NCI-H1417 (cell line): ENCODE data around the gene ALDH1B1.

Experiments used
- DNase-seq, 3 experiments: peaks; one replicate each; lab custom pipeline; 2025; lab: John Stamatoyannopoulos, UW

The ALDH1B1 gene

DNA sequence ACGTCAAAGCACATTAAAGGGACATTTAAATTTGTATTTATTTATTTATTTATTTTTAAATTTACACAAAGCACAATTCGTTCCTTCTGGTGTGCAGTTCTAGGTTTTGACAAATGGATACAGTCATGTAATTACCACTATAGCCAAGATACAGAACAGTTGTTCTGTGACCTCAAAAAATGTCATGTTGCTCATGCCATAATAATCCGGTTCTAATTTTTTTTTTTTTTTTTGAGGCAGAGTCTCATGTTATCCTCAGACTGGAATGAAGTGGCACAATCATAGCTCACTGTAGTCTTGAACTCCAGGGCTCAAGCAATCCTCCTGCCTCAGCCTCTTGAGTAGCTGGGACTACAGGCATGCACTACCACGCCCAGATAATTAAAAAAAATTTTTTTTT is 24.0 kb downstream of the ALDH1B1 start:
- DNase-seq, result no peak

DNA sequence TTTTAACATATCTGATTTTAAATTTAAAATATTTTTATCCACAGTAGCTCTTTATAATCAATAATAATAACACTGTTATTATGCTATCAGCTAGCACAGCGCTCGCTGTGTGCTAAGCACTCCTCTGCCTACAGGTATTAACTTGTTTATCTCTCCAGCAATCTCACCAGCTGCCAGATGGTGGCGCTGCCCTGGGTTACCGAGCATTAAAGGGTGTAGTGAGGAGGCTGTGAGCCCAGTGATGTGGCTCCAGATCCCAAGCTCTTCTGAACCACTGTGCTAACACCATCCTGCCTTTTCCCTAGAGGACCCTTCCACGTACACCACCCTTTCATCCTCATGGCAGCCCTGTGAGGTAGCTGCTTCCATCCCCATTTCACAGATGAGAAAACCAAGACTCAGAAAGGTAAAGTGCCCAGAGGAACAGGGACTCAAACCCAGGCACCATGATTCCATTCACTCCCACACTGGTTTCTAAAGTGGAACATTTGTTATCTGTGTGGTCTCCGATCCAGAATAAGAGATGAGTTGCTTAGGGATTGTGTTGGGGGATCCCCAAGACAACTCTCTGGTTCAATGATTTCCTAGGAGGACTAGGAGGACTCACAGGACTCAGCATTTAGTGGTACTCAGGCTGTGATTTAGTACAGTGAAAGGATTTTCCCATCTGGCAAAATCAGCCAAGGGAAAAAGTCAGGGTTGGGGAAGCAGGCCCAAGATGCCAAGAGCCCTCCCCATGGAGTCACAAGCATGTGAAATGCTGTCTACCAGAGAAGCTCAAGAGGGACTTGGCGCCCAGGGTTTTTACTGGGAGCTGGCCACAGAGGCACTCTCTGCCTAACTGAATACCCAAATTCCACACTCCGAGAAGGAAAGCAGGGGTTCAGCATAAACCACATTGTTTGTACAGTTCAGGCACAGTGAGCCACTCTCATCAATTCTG is 24.8 kb downstream of the ALDH1B1 start:
- peak in 2 of 3 experiments; percentile 13 to 14 for DNase-seq

DNA sequence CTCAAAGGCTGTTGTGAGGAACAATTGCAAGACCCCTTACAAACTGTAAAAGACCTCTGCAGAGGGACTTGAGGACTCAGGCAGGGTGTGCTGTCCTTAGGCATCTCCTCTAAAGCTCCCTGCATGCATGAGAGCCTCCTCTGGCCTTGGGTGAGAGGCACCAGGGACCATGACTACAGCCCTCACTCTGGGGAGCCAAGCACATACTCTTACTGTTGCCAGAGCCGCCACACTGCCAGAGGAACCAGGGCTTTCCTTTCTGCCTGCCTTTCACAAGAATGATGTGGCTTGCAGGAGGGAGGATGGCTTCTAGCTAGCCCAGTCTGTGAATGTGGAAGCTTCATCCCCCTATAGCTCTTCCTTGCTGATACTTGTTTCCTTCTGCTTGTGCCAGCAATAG is 25.9 kb downstream of the ALDH1B1 start:
- DNase-seq, result no peak

DNA sequence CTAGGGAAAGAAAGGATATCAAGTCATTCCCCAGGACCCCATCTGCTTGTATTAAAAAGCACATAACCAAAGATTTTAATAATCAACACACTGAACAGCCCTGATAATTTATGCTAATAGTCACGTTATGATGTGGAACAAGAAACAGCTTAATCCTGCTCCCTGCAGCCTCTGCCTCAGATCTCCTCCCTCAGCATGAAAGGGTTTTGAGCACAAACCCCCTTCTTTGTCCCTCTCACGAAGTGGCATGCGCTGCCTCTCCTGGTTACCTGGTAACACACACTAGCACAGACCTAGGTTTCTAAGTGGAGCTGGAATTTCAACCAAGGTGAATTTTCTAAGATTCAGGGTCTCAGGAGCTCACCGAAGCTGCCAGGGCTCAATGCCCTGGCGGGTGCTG is 26.7 kb downstream of the ALDH1B1 start:
- peak in 1 of 3 experiments; percentile 49 for DNase-seq

DNA sequence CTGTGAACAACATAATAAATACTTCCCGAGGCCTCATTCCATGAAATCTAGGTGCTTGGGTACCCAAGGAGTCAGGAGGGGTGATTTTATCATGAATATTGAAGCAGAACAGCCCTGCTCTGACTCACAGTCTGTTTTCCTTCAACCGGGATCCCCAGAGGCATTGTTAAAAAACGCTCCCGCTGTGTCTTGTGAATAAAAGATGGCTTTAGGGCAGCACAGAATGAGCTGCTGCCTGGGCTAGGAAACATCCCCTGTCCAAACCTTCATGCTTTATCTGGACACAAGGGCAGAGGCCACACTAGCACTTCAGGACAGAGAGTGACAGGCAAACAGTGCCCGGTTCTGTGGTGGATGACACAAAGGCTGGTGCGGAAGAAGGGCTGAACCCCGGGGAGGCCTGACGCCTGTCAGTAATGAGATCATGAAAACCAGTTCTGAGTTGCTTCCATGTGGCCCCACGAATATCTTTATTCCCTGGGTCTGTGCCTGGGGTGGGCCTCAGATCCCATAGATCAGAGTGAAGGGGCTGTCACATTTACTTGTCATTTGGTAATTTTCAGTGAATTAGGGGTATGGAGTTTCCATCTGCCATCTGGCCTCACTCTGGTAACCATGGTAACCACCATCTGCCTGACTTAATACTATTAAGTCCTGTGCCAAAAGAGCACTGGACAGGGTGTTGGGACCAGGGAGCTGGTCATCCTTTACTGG is 29.2 kb downstream of the ALDH1B1 start:
- DNase-seq, result peak in 2 of 3 experiments; percentile 59 to 85

DNA sequence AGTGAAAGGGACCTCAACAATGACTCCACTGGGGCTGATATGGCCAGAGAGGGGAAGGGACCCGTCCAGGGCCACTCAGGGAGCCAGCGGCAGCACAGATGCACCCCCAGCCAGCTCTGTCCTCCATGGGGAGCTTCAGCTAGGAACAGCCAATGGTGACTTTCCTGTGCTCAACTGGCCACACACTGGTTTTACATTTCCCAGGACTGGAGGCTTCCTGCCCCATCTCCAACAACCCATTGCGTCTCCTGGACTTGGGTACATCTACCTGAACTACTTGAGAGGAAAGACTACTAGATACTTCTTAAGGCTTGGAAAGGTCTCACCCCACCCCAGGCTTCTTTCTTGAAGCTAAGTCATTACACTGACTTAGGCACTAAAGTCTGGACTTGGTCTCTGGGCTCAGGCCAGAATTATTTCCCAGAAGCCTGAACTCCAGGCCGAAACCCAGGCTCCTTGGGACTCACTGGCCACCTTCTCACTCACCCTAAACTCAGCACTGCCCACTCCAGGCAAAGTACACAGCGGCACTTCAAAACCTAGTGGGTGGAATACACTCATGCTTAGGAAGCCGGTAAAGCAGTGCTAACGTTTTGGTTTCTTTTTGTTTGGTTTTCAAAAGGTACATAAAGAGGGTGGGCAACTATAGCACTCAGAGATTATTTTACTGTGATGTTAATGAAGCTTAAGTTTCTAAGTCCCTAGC is 30.2 kb downstream of the ALDH1B1 start:
- peak in 1 of 3 experiments; percentile 20 for DNase-seq

DNA sequence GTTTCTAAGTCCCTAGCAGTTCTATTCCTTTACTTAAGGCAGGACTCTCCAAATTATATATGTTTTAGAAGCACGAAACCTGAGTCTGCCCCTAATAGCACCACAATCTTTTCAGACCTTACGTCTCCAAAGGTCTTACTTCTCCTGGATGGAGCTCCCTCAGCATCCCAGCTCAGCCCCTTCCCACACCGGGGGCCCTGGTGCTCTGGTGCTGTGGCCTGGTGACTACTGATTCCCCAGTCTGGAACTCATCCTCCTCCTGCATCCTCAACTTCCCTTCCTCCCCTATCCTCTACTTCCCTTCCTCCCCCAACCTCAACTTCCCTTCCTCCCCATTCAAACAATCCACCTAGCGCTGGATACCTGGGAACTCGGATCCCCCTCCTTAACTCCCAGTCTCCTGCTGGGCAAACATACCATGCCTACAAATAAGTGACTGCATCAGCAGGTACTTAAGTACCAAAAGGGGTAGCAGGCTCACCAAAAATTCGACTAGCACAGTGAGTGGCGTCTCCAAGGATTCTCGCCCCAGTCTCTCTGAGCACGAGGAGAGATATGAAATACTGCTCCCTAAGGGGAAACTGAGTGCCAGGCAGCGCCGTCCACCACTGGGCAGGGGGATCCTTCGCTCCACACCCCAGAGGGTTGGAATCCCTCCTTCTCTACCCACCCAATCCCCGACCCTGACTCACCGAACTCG is 30.9 kb downstream of the ALDH1B1 start:
- no peak for DNase-seq

DNA sequence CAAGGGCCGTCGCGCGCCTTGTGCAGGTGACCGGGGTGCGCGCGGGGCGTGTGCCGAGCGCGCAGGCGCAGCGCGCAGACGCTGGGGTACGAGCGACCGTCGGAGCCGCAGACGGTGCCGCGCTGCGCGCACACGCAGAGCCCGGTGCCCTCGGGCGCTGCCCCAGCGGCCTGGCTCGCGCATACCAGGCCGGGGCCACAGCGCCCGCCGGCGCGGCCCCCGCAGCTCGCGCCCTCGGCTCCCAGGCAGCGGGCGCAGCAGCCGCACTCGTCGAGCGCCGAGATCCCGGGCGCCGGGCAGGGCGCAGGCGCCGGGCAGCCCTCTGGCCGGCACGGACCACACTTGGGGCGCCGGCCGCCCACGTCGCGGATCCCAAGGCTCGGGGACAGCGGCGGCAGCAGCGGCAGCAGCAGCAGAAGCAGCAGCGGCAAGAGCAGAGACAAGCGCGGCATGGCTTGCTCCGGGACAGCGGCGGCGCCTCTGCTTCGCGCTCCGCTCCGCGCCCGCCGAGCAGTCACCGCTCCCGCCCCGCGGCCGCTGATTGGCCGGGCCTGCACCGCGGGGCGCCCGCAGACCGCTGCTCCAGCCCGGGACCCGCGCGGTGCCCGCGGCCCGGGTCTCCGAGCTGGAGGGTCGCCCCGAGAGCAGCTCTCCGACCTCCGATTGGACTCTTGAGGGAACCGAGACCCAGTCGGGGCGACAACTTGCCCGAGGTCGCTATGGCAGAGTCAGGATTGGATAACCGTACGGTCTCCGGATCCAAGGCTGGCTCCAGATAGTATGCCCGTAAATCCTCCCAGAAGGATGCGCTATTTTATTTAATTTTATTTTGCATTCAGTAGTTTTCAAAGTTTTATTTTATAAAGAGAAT is 31.7 kb downstream of the ALDH1B1 start, which contains the start of gene IGFBPL1:
Gene IGFBPL1, minus strand, starts transcription at position 482 of the 871 bp plus-strand sequence. Its CDS starts 30 bp downstream, at position 452.
- peak; percentile 33 to 79 (median 73) for DNase-seq

DNA sequence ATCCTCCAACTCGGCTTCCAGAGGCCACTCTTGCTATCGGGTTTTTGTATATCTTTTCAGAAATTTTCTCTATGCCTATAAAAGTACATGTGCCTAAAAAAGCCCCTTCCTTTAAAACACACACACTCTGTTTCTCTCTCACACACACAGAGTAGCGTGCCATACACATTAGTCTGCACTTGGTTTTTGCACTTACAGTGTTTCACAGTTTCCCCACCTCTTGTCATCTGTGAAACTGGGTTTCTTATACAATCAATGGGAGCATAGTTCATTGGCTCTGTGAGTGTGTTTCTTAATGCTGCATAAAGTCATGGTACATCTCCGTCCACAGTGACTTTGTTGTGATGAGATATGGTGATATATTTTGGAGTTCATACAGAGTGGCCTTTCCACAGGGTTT is 32.4 kb downstream of the ALDH1B1 start:
- DNase-seq, result peak in 1 of 3 experiments; percentile 39

DNA sequence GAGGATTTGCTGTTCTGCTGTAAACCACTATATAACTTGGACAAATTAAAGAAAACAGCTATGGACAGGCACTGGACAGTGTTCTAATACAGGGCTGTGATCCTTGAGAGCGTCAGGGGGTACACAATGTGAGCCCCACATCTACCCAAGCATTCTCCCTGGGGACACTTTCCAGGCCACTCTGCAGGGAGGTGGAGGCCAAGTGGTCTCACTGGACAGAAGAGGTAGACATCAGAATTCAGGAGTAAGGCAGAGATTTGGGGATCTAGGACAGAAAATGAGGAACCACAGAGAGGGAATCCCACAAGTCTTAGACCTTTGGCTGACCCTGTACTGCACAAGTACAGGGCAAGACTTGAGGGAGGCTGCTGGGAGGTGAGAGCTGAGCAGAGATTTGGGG is 35.6 kb downstream of the ALDH1B1 start:
- DNase-seq, result no peak

DNA sequence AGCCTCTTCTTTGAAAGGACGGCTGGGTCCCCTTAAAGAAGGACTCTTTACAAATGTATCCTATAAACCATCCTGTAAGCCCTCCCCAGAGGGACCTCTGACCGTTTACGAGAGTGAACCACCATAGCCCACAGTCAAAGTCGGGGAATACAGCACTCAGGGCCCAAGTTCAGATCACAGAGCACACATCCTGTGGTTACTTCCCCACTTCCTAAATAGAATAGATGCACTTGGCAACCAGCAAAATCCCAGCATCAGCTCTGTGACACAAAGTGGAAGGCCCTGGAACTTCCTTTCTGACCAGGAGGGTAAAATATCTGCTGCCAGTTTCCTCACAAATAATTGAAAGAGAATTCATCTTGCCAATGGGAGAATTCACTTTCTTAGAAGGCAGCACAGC is 38.6 kb downstream of the ALDH1B1 start:
- DNase-seq, result no peak

DNA sequence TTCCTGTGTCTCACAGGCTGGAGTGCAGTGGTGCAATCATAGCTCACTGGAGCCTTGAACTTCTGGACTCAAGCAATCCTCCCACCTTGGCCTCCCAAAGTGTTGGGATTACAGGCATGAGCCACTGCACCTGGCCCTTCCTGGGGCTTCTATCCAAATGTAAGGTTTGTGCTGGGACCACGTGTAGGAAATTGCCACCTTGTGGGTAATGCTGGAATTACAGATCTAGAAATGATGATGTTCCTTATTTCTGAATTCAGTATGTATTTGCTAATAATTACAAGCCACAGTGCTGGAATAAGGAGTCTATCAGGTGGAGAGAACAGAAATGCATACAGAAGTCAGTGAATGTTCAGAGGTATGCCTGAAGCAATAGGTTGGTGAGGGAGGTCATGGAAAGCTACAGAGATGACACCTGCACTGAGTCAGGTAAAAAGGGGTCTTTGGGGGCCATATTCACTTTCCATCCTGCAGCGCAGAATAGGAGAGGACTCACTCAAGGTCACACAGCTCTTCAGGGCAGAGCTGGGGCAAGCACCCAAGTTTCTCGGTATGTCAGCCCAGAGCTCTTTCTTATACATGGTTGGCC is 40.5 kb downstream of the ALDH1B1 start:
- DNase-seq, result peak in 2 of 3 experiments; percentile 43 to 54

DNA sequence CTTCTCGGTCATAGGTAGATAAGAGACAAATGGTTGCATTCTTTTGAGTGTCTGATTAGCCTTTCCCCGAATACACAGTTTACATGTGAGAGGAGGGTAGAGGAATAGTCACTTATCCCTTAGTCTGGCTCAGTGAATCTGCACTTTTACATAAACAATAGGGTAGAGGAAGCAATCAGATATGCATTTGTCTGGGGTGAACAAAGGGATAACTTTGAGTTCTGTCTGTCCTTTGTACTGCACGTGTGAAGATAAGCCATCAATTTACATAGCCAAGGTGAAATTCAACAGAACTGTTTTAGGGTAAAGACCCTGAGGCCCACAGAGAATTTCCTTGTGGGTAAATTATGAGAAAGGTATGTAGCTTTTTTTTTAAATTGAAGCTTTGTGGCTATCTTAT is 41.9 kb downstream of the ALDH1B1 start:
- DNase-seq, result no peak

DNA sequence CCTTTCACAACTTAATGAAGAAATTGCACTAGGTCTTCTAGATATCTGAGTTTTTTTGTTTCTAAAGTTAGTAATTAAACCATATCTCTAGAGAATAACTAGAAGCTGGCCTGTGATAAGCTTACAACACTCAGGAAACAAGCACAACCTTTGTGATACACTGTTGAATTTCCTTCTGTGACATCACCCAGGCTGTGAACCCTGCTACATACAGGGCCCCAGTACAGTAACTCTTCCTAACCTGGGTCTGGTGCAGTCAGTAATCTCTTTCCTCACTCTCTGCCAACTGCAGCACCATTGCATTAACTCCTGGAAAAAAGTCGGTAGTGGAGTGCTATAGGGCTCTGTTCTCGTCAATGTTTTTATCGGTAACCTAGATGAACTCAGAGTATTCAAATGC is 42.4 kb downstream of the ALDH1B1 start:
- no peak for DNase-seq

DNA sequence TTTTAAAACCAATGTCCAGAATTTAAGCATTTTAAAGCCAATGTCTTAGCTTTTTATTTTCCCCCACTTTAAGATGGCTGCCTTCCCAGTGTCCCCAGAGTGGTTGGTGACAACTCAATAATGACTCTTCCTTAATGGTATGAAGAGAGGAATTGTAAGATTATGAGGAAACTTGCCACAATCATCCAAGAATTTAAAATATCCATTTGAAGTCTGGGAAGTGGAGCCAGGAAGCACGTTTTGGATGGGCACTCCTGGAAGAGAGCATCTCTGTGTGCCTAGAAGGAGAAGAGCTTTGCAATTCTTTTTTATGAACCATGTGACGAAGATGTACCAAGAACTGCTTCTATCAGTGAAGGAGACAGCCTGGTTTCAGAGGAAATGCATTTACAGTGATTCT is 43.0 kb downstream of the ALDH1B1 start:
- DNase-seq, result no peak

DNA sequence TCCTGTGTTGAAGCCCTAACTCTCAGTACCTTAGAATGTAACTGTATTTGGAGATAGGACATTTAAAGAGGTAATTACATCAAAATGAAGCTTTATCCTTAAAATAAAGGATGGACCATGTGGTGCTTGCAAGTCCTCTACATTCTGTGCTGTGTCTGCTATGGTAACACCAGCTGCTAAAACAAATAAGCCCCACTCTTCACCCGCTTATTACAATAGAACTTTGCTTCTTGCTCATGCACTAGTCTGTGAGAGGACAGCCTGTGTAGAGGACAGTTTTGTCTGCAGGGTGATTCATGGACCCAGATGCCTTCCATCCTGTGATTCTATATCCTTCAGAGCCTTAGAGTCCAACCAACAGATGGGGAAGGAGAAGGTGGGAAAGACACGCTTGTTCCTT is 44.2 kb downstream of the ALDH1B1 start:
- no peak for DNase-seq

DNA sequence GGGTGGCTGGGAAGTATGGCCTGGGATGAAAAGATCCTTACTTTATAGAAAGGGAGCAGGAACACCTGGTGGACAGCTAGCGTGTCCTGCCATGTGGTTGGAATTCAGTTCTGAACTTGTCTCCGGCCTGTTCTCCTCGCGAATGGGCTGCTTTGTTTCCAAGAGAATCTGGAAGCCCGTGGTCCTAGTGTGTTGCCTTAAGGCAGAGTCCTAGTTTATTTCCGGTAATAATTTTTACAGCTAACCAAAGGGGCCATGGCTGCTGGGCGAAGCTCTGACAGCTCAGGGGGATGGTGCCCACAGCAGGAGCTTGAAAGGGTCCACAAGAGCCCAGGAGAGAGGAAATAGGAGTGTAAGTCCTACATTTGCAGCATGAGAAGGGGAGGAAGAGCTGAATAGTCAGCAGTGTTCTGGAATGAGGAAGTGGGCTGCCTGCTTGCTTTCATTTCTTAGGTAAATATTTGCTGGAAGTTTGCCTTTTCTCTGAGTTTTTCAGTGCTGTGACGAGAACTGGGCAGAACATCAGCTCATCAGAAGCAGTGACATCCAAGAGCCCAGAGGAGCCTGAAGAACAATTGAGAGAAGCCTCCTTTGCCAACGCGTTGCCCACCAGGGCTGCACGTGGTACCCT is 44.8 kb downstream of the ALDH1B1 start:
- DNase-seq, result no peak

DNA sequence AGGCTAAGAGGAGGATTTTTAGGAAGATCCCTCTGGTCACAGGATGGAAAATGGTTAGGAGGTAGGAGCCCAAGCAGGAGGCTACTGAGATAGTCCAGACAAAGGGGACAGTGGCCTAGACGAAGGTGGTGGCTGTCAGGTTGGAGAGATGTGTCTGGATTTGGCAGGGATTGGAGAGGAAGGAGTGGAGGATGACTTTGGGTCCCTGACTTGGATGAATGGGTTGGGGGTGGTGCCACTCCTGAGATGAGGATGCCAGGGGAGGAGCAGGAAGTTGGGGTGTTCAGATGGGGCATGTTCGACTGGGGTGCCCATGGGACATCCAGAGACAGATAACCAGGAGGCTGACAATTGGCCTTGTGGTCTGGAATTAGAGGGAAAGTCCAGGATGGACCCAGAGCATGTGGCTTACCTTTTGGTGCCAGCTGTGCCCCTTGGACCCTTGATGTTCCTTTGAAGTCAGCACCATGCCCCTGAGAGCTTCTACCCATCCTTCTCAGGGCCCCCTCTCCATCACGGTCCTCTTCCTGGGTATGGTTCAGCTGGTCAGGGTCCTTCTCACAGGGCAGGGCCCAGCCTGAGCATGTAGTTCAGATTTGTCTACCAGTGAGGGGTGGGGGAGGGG is 46.9 kb downstream of the ALDH1B1 start:
- no peak for DNase-seq

DNA sequence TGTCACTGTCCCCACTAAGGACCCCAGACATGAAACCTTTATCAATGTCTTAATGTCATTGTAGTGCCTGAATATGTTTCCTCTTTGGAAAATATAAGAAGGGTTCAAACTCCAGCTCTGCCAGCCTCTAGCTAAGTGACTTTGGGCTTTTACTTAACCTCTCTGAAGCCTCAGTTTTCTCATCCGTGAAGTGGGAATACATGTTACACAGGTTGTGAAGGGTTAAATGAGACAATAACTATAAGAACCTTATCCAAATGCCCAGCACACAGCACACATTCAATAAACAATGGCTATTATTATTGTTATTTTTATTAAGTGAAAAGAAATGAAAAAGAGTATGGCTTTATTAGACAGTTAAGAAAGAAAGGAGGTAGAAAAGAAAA is 47.4 kb downstream of the ALDH1B1 start:
- DNase-seq, result no peak
